AG09309 (cell line): Measurements from ENCODE around the gene ERGIC1.

ENCODE experiments used
- DNase-seq: peaks from one replicate; pipeline ENCODE4 v3.0.0-alpha.2; 2010; ENCODE audit warnings: low read depth
- H3K4me3 ChIP-seq: 2 replicates; pipeline ENCODE4 v1.5.1; 2011; ENCODE audit warnings: mild to moderate bottlenecking, low read depth, low read length, moderate library complexity; ENCODE audit not compliant: control insufficient read depth
- TF ChIP-seq, protein P1 (sequence below): IDR thresholded peaks from 2 replicates; pipeline ENCODE4 v1.5.1; 2011; ENCODE audit warnings: mild to moderate bottlenecking, low read depth, low read length, inconsistent platforms; ENCODE audit not compliant: insufficient read depth, control insufficient read depth; ENCODE audit errors: missing control alignments

Gene ERGIC1

DNA sequence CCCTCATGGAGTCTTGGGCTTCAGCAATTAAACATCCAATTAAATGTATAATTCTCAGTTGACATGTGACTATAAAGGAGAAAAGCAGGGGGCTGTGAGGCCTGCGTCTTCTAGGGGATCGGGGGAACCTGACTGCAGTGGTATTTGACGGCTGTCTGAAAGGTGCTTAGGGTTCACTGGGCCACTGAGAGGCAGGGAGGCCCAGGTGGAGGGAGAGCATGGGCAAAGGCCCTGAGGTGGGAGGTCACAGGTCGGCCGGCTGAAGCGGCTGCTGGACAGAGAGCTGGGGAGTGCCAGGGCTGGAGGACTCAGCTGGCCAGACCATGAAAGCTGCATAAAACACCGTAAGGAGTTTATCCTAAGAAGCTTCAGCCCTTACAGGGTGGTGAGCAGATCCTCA is 23.9 kb downstream of the ERGIC1 start:
- TF ChIP-seq, protein P1, sequence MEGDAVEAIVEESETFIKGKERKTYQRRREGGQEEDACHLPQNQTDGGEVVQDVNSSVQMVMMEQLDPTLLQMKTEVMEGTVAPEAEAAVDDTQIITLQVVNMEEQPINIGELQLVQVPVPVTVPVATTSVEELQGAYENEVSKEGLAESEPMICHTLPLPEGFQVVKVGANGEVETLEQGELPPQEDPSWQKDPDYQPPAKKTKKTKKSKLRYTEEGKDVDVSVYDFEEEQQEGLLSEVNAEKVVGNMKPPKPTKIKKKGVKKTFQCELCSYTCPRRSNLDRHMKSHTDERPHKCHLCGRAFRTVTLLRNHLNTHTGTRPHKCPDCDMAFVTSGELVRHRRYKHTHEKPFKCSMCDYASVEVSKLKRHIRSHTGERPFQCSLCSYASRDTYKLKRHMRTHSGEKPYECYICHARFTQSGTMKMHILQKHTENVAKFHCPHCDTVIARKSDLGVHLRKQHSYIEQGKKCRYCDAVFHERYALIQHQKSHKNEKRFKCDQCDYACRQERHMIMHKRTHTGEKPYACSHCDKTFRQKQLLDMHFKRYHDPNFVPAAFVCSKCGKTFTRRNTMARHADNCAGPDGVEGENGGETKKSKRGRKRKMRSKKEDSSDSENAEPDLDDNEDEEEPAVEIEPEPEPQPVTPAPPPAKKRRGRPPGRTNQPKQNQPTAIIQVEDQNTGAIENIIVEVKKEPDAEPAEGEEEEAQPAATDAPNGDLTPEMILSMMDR: no peak
- no peak for DNase-seq
- no peak overlapping the region for H3K4me3 ChIP-seq

DNA sequence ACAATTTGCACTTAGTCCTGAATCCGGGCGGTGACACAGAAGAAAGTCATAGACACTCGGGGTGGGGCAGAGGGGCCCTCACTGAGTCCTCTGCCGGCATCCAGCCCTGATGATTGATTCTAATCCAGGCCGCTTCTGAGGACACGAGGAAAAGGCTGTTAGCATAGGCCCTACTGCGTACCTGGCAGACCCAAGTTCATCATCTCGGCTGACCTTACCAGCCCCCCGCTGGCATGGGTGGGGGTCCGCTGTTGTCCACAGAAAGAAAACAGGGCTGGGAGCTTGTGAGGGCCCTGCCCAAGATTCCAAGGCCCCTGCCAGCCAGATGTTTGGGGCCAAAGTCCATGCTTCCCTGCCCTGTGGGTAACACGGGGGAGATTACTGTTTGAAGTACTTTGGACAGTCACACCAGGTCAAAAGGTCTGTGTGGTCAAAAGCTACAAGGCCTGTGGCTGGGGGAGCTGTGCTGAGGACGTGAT is 24.5 kb downstream of the ERGIC1 start:
- TF ChIP-seq, protein P1: no peak
- DNase-seq: no peak
- no peak overlapping the region for H3K4me3 ChIP-seq

DNA sequence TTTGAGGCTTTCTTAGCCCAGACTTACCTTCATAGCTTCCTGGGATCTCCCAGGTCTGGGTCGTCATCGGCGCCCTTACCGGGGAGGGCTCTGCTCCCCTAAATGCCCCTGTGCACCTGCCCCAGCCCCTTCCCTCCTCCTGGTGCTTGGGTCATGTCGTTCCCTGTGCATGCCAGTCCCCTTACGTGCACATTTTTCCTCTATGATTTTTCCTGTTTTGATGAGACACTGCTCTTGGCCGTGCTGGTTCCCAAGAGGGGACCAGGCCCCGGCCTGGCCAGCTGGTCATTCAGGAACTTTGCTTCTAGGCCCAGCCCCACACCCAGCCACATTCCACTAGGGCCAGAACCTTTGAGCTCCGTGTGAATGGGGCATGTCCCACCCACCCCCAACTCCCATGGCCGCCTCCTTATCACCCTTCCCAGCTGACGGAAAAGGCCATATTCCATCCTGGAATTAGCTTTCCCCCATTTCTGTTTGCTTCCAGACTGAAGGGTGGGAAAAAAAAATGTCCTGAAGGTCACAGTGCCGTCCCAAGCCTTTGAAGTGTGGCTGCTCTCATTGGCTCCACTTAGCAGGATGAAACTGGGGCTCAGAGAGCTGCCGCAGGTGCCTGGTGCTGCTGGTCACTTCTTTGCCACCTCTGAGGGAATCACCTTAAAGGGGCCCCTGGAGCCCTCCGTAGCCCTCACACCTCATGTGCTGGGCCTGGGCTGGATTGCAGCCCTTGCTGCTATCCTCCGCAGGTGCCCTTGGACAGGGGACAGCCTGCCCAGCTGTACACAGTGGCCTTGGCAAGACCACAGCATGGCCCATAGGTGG is 25.1 kb downstream of the ERGIC1 start:
- TF ChIP-seq, protein P1: no peak
- no peak for DNase-seq
- no peak overlapping the region for H3K4me3 ChIP-seq

DNA sequence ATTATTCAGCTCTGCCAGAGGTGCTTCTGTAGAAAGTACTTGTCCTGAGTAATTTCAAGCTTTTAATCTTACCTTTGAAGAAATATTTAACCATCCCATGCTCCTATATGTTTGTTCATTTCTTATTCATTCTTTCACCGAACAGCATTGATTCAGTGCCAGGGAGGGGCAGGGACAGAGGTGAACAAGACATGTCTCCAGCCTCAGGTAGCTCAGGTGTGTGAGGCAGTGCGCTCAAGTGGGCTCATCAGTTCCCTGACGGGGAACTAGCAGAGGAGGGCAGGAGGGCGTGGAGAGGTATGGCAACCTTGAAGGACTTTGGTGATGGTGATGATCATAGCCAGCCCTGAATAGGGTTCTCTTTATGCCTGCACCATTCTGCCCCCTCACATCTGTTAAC is 25.9 kb downstream of the ERGIC1 start:
- TF ChIP-seq, protein P1: no peak

DNA sequence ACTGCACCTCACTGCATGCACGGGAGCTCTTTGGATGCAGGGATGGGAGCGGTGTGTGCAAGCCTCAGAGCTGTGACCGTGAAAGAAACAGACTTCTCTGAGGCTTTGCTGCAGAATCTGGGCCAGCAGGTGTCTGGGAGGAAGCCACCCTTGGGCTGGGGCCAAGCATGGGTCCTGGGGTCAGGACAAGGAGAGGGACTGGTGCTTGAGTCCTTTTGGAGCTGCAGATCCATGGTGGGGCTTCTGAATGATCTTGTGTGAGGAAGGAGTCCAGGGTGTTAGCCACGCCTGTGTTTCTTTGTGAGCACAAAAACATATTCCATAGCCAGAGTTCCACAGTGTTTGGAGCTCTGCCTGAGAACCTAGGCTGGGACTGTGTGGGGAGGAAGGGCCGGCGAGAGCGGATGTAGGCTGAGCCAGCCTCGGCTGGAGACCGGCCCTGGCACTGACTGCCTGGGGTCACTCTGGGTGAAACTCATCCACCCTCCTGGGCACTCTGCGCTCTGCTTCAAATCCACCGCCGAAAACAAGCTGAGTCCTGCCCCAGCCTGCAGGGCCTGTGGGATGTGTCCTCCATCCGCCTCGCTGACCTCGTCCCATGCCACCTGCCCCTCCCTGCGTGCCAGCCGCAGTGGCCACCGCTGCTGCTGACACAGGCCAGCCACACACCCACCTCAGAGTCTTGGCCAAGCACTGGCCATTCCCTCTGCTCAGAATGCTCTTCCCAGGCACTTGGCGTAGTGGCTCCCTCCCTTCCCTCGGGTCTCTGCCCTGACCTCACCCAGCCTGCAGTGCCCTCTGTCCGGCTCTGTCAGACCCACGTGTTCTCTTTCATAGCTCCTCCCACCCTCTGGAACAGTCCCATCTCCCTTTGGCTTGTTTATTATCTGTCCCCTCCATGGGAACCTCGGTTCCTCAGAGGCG is 26.7 kb downstream of the ERGIC1 start:
- no peak overlapping the region for H3K4me3 ChIP-seq
- DNase-seq: no peak
- TF ChIP-seq, protein P1: no peak

More for the DNA sequence above, 25.9 kb downstream of the ERGIC1 start:
- H3K4me3 ChIP-seq: no peak overlapping the region
- DNase-seq: no peak

DNA sequence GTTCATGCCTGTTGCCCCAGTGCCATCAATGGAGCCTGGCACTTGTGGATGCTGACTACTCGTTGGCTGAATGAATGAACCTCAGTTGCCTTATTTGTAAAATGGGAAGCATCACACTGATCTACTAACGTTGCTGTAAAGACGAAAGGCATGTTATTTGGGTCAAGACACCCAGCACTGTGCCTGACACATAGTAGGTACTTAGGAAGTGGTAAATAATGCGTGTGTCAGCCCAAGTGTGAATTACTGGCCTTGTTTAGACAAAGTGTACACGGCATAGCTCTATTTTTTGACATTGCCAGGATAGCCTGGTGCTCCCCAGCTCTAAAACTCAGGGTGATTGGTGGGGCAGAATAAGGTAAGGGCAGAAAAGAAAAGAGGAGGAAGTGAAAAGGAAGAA is 27.4 kb downstream of the ERGIC1 start:
- no peak overlapping the region for H3K4me3 ChIP-seq

More for the DNA sequence above, 27.4 kb downstream of the ERGIC1 start:
- TF ChIP-seq, protein P1: no peak
- no peak for DNase-seq
